Loucy (cell line): ENCODE results near the gene ANKRD60.

Experiments used
- H2AFZ ChIP-seq: fragments of 200-600 bp; sonication (generic); 2 replicates; pipeline ENCODE4 v1.6.0; 2016; ENCODE audit warnings: antibody characterized with exemption, mild to moderate bottlenecking, low read length, moderate library complexity
- H3F3A ChIP-seq: fragments of 200-600 bp; 2 replicates; pipeline ENCODE4 v1.6.0; 2016; ENCODE audit warnings: antibody characterized with exemption, low read depth, mild to moderate bottlenecking
- H3K27me3 ChIP-seq: fragments of 200-600 bp; sonication (generic); 2 replicates; pipeline ENCODE4 v1.6.1; 2014; ENCODE audit warnings: low read length, mild to moderate bottlenecking; ENCODE audit not compliant: insufficient read depth, poor library complexity, severe bottlenecking
- H3K36me3 ChIP-seq: fragments of 200-600 bp; sonication (generic); 2 replicates; pipeline ENCODE4 v1.6.1; 2016; ENCODE audit warnings: low read length; ENCODE audit not compliant: insufficient read depth
- H3K4me1 ChIP-seq: fragments of 200-600 bp; sonication (generic); 2 replicates; pipeline ENCODE4 v1.5.1; 2014; ENCODE audit warnings: low read length, mild to moderate bottlenecking; ENCODE audit not compliant: insufficient read depth, poor library complexity, severe bottlenecking
- H3K4me2 ChIP-seq: fragments of 200-600 bp; sonication (generic); 2 replicates; pipeline ENCODE4 v1.6.0; 2014; ENCODE audit warnings: antibody characterized with exemption, low read length, low read depth, mild to moderate bottlenecking; ENCODE audit not compliant: poor library complexity, severe bottlenecking
- H3K4me3 ChIP-seq: fragments of 200-600 bp; sonication (generic); 2 replicates; pipeline ENCODE4 v1.5.1; 2014; ENCODE audit warnings: low read length, mild to moderate bottlenecking, mixed read lengths; ENCODE audit not compliant: poor library complexity, severe bottlenecking
- H3K79me2 ChIP-seq: fragments of 200-600 bp; sonication (generic); 2 replicates; pipeline ENCODE4 v1.6.1; 2014; ENCODE audit warnings: low read length; ENCODE audit not compliant: insufficient read depth
- H3K9ac ChIP-seq: fragments of 200-600 bp; sonication (generic); 2 replicates; pipeline ENCODE4 v1.6.0; 2014; ENCODE audit warnings: mild to moderate bottlenecking, low read depth, low read length, moderate library complexity; ENCODE audit not compliant: poor library complexity, severe bottlenecking
- H3K9me2 ChIP-seq: fragments of 200-600 bp; sonication (generic); replicated peaks from 2 replicates; pipeline ENCODE4 v1.6.1; 2016; ENCODE audit warnings: low read depth, low read length, mixed read lengths
- H3K9me3 ChIP-seq: fragments of 200-600 bp; sonication (generic); 2 replicates; pipeline ENCODE4 v1.6.1; 2014; ENCODE audit warnings: mild to moderate bottlenecking, antibody characterized with exemption, low read length, low read depth; ENCODE audit not compliant: insufficient read depth
- H4K20me1 ChIP-seq: fragments of 200-600 bp; sonication (generic); 2 replicates; pipeline ENCODE4 v1.6.0; 2014; ENCODE audit warnings: antibody characterized with exemption, low read length, mild to moderate bottlenecking; ENCODE audit not compliant: insufficient read depth, poor library complexity, severe bottlenecking
- EZH2phosphoT487 ChIP-seq: fragments of 200-600 bp; IDR thresholded peaks from 2 replicates; pipeline ENCODE4 v1.6.1; 2018; ENCODE audit warnings: antibody characterized with exemption, mild to moderate bottlenecking, moderate library complexity, borderline replicate concordance
- TF ChIP-seq, protein P1 (sequence below): fragments of 200-600 bp; sonication (generic); conservative IDR thresholded peaks from 2 replicates; pipeline ENCODE4 v1.5.1; 2014; ENCODE audit warnings: mild to moderate bottlenecking, antibody characterized with exemption, low read length

Gene ANKRD60

DNA sequence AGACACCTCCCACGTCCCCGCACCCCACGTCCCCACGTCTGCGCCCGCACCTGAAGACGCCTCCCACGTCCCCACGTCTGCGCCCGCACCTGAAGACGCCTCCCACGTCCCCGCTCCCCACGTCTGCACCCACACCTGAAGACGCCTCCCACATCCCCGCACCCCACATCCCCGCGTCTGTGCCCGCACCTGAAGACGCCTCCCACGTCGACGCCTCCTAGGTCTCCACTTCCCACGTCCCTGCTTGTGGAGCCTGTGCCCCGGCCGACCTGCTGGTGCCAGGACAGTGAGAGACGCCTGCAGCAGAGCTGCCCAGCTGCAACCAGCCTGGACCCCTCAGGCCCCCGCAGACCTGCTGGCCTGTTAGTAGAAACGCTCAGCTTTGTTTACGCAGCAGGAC is 22.6 kb downstream of the ANKRD60 start:
- H3K79me2 ChIP-seq, result no peaks in the 10 kb centered on the region
- H3K4me3 ChIP-seq, result no peak overlapping the region
- no peak overlapping the region for H3K4me2 ChIP-seq
- no peaks in the 10 kb centered on the region for H3K9me3 ChIP-seq
- peaks cover 4% of the 10 kb centered on the region for H3K4me1 ChIP-seq
- H3K9me2 ChIP-seq, result no peaks in the 10 kb centered on the region
- H3K9ac ChIP-seq, result no peak overlapping the region
- no peaks in the 10 kb centered on the region for H4K20me1 ChIP-seq
- H2AFZ ChIP-seq, result no peak overlapping the region
- no peaks in the 10 kb centered on the region for H3F3A ChIP-seq
- no peaks in the 10 kb centered on the region for H3K27me3 ChIP-seq
- no peaks in the 10 kb centered on the region for H3K36me3 ChIP-seq
- TF ChIP-seq, protein P1, sequence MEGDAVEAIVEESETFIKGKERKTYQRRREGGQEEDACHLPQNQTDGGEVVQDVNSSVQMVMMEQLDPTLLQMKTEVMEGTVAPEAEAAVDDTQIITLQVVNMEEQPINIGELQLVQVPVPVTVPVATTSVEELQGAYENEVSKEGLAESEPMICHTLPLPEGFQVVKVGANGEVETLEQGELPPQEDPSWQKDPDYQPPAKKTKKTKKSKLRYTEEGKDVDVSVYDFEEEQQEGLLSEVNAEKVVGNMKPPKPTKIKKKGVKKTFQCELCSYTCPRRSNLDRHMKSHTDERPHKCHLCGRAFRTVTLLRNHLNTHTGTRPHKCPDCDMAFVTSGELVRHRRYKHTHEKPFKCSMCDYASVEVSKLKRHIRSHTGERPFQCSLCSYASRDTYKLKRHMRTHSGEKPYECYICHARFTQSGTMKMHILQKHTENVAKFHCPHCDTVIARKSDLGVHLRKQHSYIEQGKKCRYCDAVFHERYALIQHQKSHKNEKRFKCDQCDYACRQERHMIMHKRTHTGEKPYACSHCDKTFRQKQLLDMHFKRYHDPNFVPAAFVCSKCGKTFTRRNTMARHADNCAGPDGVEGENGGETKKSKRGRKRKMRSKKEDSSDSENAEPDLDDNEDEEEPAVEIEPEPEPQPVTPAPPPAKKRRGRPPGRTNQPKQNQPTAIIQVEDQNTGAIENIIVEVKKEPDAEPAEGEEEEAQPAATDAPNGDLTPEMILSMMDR, result no peak
- no peak for TF ChIP-seq EZH2phosphoT487

GRCh38 chr20:58202044-58202443 is 26.4 kb downstream of the ANKRD60 start:
- no peaks in the 10 kb centered on the region for H4K20me1 ChIP-seq
- no peaks in the 10 kb centered on the region for H3F3A ChIP-seq
- no peaks in the 10 kb centered on the region for H3K27me3 ChIP-seq
- H3K9me3 ChIP-seq, result no peaks in the 10 kb centered on the region
- no peak overlapping the region for H2AFZ ChIP-seq
- no peaks in the 10 kb centered on the region for H3K79me2 ChIP-seq
- no peaks in the 10 kb centered on the region for H3K9me2 ChIP-seq
- H3K36me3 ChIP-seq, result no peaks in the 10 kb centered on the region
- no peak overlapping the region for H3K9ac ChIP-seq
- no peak overlapping the region for H3K4me3 ChIP-seq
- no peak overlapping the region for H3K4me2 ChIP-seq
- TF ChIP-seq, protein P1, result no peak
- no peak for TF ChIP-seq EZH2phosphoT487
- H3K4me1 ChIP-seq, result no peaks in the 10 kb centered on the region

- Histone ChIP-seq H3K9me3 (no peaks in the 10 kb centered on the region), H3F3A (no peaks in the 10 kb centered on the region), H3K36me3 (no peaks in the 10 kb centered on the region), H3K9ac (no peak overlapping the region), H3K79me2 (no peaks in the 10 kb centered on the region), H4K20me1 (no peaks in the 10 kb centered on the region), H3K27me3 (no peaks in the 10 kb centered on the region), H3K4me2 (no peak overlapping the region), H3K4me3 (no peak overlapping the region), H2AFZ (no peak overlapping the region), H3K4me1 (no peaks in the 10 kb centered on the region), H3K9me2 (no peaks in the 10 kb centered on the region)
- TF ChIP-seq, protein P1, result no peak
- no peak for TF ChIP-seq EZH2phosphoT487
Observed at GRCh38 chr20:58201616-58202015, 26.8 kb downstream of the ANKRD60 start.
